ENCODE data around the gene DPY19L1.

GRCh38 chr7:34991938-34992840 is 45.1 kb downstream of the DPY19L1 start:
- TF ChIP-seq CTCF (IDR thresholded peaks at IDR 0.05) (no peak), POLR2AphosphoS5 (IDR thresholded peaks at IDR 0.05) (no peak)

Data from esophagus muscularis mucosa (tissue), 3 donors.